Loucy (cell line): ENCODE measurements around the gene INSYN2B.

ENCODE experiments used
- CTCF ChIP-seq: fragments of 200-600 bp; sonication (generic); conservative IDR thresholded peaks from 2 replicates; pipeline ENCODE4 v1.5.1; 2014; ENCODE audit warnings: mild to moderate bottlenecking, antibody characterized with exemption, low read length
- EZH2phosphoT487 ChIP-seq: fragments of 200-600 bp; IDR thresholded peaks from 2 replicates; pipeline ENCODE4 v1.6.1; 2018; ENCODE audit warnings: antibody characterized with exemption, mild to moderate bottlenecking, moderate library complexity, borderline replicate concordance

- TF ChIP-seq CTCF (no peak), EZH2phosphoT487 (no peak)
Measured at GRCh38 chr5:169917500-169917899, 62.8 kb downstream of the INSYN2B start.
